VCaP (cell line): ENCODE measurements around the gene SMURF1.

Source experiments
- H3K27ac ChIP-seq: fragments of 450-650 bp; 2 replicates; pipeline ENCODE4 v1.5.1; 2017
- TF ChIP-seq, protein P1 (sequence below): fragments of 450-650 bp; conservative IDR thresholded peaks from 2 replicates; pipeline ENCODE4 v1.5.1; 2017; ENCODE audit warnings: mild to moderate bottlenecking, moderate library complexity

The SMURF1 gene

DNA sequence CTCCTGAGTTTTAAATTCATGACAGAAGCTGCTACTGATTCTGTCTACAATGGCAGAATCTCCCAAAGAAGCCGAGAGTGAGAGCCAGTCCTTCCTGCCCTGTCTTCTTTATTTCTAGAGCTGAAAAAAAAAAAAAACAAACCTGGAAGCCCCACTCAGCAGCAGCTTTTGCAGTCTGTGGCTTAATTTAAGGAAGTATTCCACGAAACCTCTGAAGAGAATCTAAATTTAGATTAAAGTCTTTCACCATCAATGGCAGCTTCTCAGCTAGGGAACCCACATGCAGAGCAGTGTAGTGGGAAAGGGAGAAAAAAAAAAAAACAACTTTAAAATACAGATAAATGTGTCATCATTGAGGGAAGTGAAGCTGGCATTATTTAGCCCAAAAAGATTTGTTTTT is 23.4 kb downstream of the SMURF1 start:
- TF ChIP-seq, protein P1, sequence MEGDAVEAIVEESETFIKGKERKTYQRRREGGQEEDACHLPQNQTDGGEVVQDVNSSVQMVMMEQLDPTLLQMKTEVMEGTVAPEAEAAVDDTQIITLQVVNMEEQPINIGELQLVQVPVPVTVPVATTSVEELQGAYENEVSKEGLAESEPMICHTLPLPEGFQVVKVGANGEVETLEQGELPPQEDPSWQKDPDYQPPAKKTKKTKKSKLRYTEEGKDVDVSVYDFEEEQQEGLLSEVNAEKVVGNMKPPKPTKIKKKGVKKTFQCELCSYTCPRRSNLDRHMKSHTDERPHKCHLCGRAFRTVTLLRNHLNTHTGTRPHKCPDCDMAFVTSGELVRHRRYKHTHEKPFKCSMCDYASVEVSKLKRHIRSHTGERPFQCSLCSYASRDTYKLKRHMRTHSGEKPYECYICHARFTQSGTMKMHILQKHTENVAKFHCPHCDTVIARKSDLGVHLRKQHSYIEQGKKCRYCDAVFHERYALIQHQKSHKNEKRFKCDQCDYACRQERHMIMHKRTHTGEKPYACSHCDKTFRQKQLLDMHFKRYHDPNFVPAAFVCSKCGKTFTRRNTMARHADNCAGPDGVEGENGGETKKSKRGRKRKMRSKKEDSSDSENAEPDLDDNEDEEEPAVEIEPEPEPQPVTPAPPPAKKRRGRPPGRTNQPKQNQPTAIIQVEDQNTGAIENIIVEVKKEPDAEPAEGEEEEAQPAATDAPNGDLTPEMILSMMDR, result no peak
- H3K27ac ChIP-seq, result no peak overlapping the region

DNA sequence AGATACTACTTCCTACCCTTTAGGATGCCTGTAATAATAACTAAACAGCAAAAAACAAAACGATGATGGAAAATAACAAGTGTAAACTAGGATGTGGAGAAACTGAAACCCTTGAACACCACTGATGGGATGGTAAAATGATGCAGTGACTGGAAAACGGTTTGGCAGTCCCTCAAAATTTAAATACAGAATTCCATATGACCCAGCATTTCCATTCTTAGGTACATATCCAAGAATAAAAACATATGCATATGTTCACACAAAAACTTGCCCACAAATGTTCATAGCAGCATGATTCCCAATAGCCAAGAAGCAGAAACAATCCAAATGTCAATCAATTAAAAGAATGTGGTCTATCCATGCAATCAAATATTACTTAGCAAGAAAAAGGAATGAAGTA is 25.8 kb downstream of the SMURF1 start:
- no peak overlapping the region for H3K27ac ChIP-seq
- TF ChIP-seq, protein P1, result no peak

DNA sequence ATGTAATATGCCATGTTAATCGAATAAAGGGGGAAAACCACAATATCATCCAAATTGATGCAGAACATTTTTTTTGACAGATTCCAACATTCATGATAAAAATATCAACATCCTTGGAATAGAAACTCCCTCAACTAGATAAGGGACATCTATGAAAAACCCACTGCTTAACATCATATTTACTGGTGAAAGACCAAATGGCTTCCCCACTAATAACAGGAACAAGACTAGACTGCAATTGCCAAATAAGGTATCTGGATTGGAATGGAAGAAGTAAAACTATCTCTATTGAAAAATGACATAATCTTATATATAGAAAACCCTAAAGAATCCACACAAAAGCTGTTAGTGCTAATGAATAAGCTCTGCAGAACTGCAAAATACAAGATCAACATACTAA is 27.8 kb downstream of the SMURF1 start:
- H3K27ac ChIP-seq, result no peak overlapping the region
- TF ChIP-seq, protein P1, result no peak

DNA sequence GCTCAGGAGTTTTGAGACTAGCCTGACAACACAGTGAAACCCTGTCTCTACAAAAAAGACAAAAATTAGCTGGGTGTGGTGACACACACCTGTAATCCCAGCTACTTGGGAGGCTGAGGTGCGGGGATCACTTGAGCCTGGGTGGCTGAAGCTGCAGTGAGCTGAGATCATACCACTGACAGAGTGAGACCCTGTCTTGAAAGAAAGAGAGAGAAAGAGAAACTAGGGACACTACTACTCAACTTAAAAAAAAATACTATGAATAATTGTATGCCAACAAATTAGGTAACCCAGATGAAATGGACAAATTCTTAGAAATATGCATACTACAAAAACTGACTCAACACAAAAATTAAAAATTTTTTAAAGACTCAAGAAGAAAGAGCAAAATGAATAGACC is 28.5 kb downstream of the SMURF1 start:
- H3K27ac ChIP-seq, result no peak overlapping the region
- TF ChIP-seq, protein P1, result no peak

DNA sequence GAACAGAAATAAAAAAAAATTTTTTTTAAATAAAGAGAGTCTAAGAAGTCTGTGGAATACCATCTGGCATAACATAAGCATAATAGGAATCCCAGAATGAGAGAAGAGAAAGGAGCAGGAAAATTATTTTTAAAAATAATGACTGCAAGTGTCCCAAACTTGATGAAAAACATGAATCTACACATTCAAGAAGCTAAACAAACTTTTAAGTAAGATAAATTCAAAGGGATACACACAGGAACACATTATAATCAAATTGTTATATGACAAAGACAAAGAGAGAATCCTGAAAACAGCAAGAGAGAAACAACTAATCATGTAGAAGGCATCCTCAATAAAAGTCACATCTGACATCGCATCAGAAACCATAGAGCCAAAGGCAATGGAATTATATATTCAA is 30.9 kb downstream of the SMURF1 start:
- no peak overlapping the region for H3K27ac ChIP-seq
- TF ChIP-seq, protein P1, result no peak

DNA sequence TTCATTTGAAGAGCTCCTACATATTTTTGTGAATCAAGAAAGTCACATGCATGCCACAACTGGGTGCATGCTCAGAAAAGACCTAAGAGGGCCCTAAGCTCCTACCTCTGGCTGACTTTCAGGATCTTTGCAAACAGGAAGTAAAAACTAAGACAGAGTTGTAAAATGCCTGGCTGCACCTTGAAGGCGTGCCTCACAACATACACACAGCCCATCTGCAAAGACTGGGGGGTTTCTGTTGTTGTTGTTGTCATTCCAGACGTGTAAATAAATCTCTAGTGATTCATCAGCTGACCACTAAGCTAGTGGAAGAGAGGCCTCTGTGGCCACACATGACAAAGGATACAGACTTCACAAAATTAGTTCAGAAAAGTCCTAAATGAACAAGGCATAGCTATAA is 31.8 kb downstream of the SMURF1 start:
- H3K27ac ChIP-seq, result peak overlapping the region; percentile 32

DNA sequence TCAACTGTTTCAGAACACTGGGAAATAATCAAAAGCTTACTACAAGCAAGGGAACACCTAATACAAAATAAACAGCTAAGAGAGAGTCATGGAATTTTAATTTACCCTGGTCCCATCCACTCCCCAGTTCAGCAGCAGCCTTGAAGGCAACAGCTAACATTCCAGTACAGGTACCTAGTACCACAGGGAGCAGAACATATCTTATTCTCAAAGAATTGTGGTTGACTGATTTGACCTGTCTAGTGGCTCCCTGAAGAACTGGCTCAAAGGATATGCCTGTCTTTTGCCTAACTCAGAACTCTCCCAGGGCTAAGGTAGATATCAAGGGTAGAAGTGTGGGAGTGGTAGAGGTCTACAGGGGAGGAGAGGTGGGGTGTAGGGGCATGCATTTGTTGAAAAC is 32.3 kb downstream of the SMURF1 start:
- H3K27ac ChIP-seq, result peak overlapping the region; percentile 32
- TF ChIP-seq, protein P1, result no peak

More for the DNA sequence above, 31.8 kb downstream of the SMURF1 start:
- TF ChIP-seq, protein P1, result no peak
